Muscle of back (tissue), 11 donors: ENCODE measurements around the gene SFXN1. TPM values are rescaled to one million over a fixed set of nuclear protein-coding genes. Genes with fewer than 3 reads are reported as not detected.

ENCODE experiments used
- DNase-seq, 3 donors: peaks; one replicate each; pipeline versions ENCODE4 v3.0.0 to v3.0.0-alpha.2; 2013
- polyA plus RNA-seq, 10 donors: library from polyadenylated mRNA; unstranded; fragments of 120-200 nt; gene quantifications; one replicate each; pipeline ENCODE4 v1.2.1, GENCODE V29; 2013; ENCODE audit not compliant: insufficient read length in 10 of 10

Gene SFXN1
- polyA plus RNA-seq, 10 donors = 17.8 to 29.8 (median 21.7) TPM

GRCh38 chr5:175464074-175464941, 14.1 kb upstream of the SFXN1 start:
- peak; percentile 14 to 60 (median 22) for DNase-seq

- DNase-seq = no peak
Observed at GRCh38 chr5:175464942-175465233, 13.5 kb upstream of the SFXN1 start.

- no peak for DNase-seq
Observed at GRCh38 chr5:175465282-175465681, 13.1 kb upstream of the SFXN1 start.

GRCh38 chr5:175466700-175467318, 11.6 kb upstream of the SFXN1 start:
- DNase-seq = peak; percentile 15 to 82 (median 58)

- DNase-seq = no peak
Observed at GRCh38 chr5:175467983-175468690, 10.2 kb upstream of the SFXN1 start.

GRCh38 chr5:175468892-175469291, 9.5 kb upstream of the SFXN1 start:
- DNase-seq = no peak

GRCh38 chr5:175469916-175470315, 8.4 kb upstream of the SFXN1 start:
- DNase-seq = no peak

- DNase-seq = peak in 1 of 3 donors; percentile 20
Observed at GRCh38 chr5:175470781-175471180, 7.6 kb upstream of the SFXN1 start.

GRCh38 chr5:175471196-175471595, 7.2 kb upstream of the SFXN1 start:
- peak in 1 of 3 donors; percentile 22 for DNase-seq

GRCh38 chr5:175471628-175472027, 6.7 kb upstream of the SFXN1 start:
- DNase-seq = no peak

GRCh38 chr5:175472378-175472777, 6.0 kb upstream of the SFXN1 start:
- DNase-seq = no peak

GRCh38 chr5:175475248-175475647, 3.1 kb upstream of the SFXN1 start:
- no peak for DNase-seq

GRCh38 chr5:175477440-175477839, 920 bp upstream of the SFXN1 start:
- DNase-seq = no peak

GRCh38 chr5:175478008-175478383, 364 bp upstream of the SFXN1 start:
- peak in 1 of 3 donors; percentile 13 for DNase-seq

GRCh38 chr5:175479125-175479881, 943 bp downstream of the SFXN1 start:
- DNase-seq = no peak

- DNase-seq = no peak
Observed at GRCh38 chr5:175483337-175483736, 5.0 kb downstream of the SFXN1 start.

- no peak for DNase-seq
Observed at GRCh38 chr5:175484322-175484721, 6.0 kb downstream of the SFXN1 start.

- DNase-seq = no peak
Observed at GRCh38 chr5:175484829-175485228, 6.5 kb downstream of the SFXN1 start.

GRCh38 chr5:175485631-175486030, 7.3 kb downstream of the SFXN1 start:
- no peak for DNase-seq

GRCh38 chr5:175487514-175488222, 9.3 kb downstream of the SFXN1 start:
- no peak for DNase-seq

- no peak for DNase-seq
Observed at GRCh38 chr5:175489693-175490443, 11.5 kb downstream of the SFXN1 start.
